Activated T-cell treated with anti-CD3 and anti-CD28 coated beads, Interleukin-2, amount 50 U/mL, for 4 hours (primary cell): ENCODE measurements around the gene RUVBL1. TPM values are rescaled to one million over a fixed set of nuclear protein-coding genes. Genes with fewer than 3 reads are reported as not detected.
"Not testable (repeated sequence)": the region's sequence is repeated elsewhere in the genome, so short reads cannot be mapped to it uniquely, and the experiment has no call there.

Source experiments
- ATAC-seq, 2 donors: fragments of 200-7000 bp; cut with Tn5 transposase; one replicate each; pipeline ENCODE4 v1.10.0; 2021
- DNase-seq: peaks from one replicate; pipeline ENCODE4 v3.0.0-alpha.2; 2020
- H3K27me3 Mint-ChIP-seq: one replicate; pipeline ENCODE4 v1.8.0; 2021; ENCODE audit warnings: low read depth, mixed read lengths
- H3K36me3 Mint-ChIP-seq: one replicate; pipeline ENCODE4 v1.8.0; 2022; ENCODE audit warnings: mixed read lengths; ENCODE audit not compliant: insufficient read depth
- H3K4me1 Mint-ChIP-seq: one replicate; pipeline ENCODE4 v1.8.0; 2021; ENCODE audit warnings: low read depth, mixed read lengths
- H3K4me3 Mint-ChIP-seq: one replicate; pipeline ENCODE4 v1.8.0; 2021; ENCODE audit warnings: mild to moderate bottlenecking, moderate library complexity, mixed read lengths
- H3K9me3 Mint-ChIP-seq: one replicate; pipeline ENCODE4 v1.8.0; 2021; ENCODE audit warnings: mixed read lengths
- total RNA-seq, 3 donors: library from RNA; stranded (reverse); gene quantifications; one replicate each; pipeline ENCODE4 v1.2.1, GENCODE V29; 2021

Gene RUVBL1
- 100 to 1,000 TPM; 158 to 177 (median 161) TPM for total RNA-seq

GRCh38 chr3:128123538-128124368, at the start of gene RUVBL1:
Gene RUVBL1 (minus strand): TSS chr3:128123812. CDS start chr3:128123724, 88 bp downstream.
- peak within 1 kb of the TSS; percentile 100 for H3K4me3 Mint-ChIP-seq
- no peaks in the 10 kb centered on the region for H3K9me3 Mint-ChIP-seq
- H3K27me3 Mint-ChIP-seq: no peaks in the 10 kb centered on the region
- peak; percentile 90 for DNase-seq
- peak; percentile 99 for ATAC-seq
- H3K36me3 Mint-ChIP-seq: peaks cover 17% of the 10 kb centered on the region
- peaks cover 23% of the 10 kb centered on the region for H3K4me1 Mint-ChIP-seq

GRCh38 chr3:128173200-128173599, 49.6 kb upstream of the RUVBL1 start:
- no peaks in the 10 kb centered on the region for H3K27me3 Mint-ChIP-seq
- no peak overlapping the region for H3K4me3 Mint-ChIP-seq
- peaks cover 5% of the 10 kb centered on the region for H3K36me3 Mint-ChIP-seq
- no peak for ATAC-seq
- no peak for DNase-seq
- no peaks in the 10 kb centered on the region for H3K9me3 Mint-ChIP-seq
- H3K4me1 Mint-ChIP-seq: peaks cover 31% of the 10 kb centered on the region

- Mint-ChIP-seq H3K27me3 (no peaks in the 10 kb centered on the region), H3K9me3 (no peaks in the 10 kb centered on the region), H3K4me1 (peaks cover 21% of the 10 kb centered on the region), H3K4me3 (no peak overlapping the region), H3K36me3 (peaks cover 5% of the 10 kb centered on the region)
- DNase-seq (no peak), ATAC-seq (no peak)
Measured at GRCh38 chr3:128170866-128171516, 47.4 kb upstream of the RUVBL1 start.

GRCh38 chr3:128168836-128169235, 45.2 kb upstream of the RUVBL1 start:
- H3K9me3 Mint-ChIP-seq: no peaks in the 10 kb centered on the region

GRCh38 chr3:128167973-128168674, 44.5 kb upstream of the RUVBL1 start:
- H3K4me1 Mint-ChIP-seq: peaks cover 15% of the 10 kb centered on the region
- peaks cover 7% of the 10 kb centered on the region for H3K36me3 Mint-ChIP-seq
- H3K9me3 Mint-ChIP-seq: no peaks in the 10 kb centered on the region
- no peak overlapping the region for H3K4me3 Mint-ChIP-seq
- H3K27me3 Mint-ChIP-seq: no peaks in the 10 kb centered on the region
- DNase-seq (no peak), ATAC-seq (no peak)

More at GRCh38 chr3:128168836-128169235, 45.2 kb upstream of the RUVBL1 start:
- Mint-ChIP-seq H3K27me3 (no peaks in the 10 kb centered on the region), H3K36me3 (peaks cover 7% of the 10 kb centered on the region), H3K4me3 (no peak overlapping the region), H3K4me1 (peaks cover 18% of the 10 kb centered on the region)
- ATAC-seq (no peak), DNase-seq (no peak)

GRCh38 chr3:128167646-128167972, 44.0 kb upstream of the RUVBL1 start:
- peaks cover 12% of the 10 kb centered on the region for H3K36me3 Mint-ChIP-seq
- no peak overlapping the region for H3K4me3 Mint-ChIP-seq
- DNase-seq (no peak), ATAC-seq (no peak)
- H3K4me1 Mint-ChIP-seq: peaks cover 17% of the 10 kb centered on the region
- H3K27me3 Mint-ChIP-seq: no peaks in the 10 kb centered on the region
- H3K9me3 Mint-ChIP-seq: no peaks in the 10 kb centered on the region

- no peaks in the 10 kb centered on the region for H3K27me3 Mint-ChIP-seq
- peaks cover 11% of the 10 kb centered on the region for H3K36me3 Mint-ChIP-seq
- H3K4me1 Mint-ChIP-seq: peaks cover 17% of the 10 kb centered on the region
- no peak for DNase-seq
- H3K9me3 Mint-ChIP-seq: no peaks in the 10 kb centered on the region
- no peak overlapping the region for H3K4me3 Mint-ChIP-seq
- no peak for ATAC-seq
Measured at GRCh38 chr3:128166971-128167453, 43.4 kb upstream of the RUVBL1 start.

- peaks cover 22% of the 10 kb centered on the region for H3K36me3 Mint-ChIP-seq
- H3K9me3 Mint-ChIP-seq: no peaks in the 10 kb centered on the region
- DNase-seq (no peak), ATAC-seq (no peak)
- H3K27me3 Mint-ChIP-seq: no peaks in the 10 kb centered on the region
- no peak overlapping the region for H3K4me3 Mint-ChIP-seq
- peaks cover 26% of the 10 kb centered on the region for H3K4me1 Mint-ChIP-seq
Measured at GRCh38 chr3:128163432-128163831, 39.8 kb upstream of the RUVBL1 start.

GRCh38 chr3:128160661-128161060, 37.0 kb upstream of the RUVBL1 start:
- no peak overlapping the region for H3K4me3 Mint-ChIP-seq
- no peaks in the 10 kb centered on the region for H3K9me3 Mint-ChIP-seq
- no peak for DNase-seq
- H3K36me3 Mint-ChIP-seq: peaks cover 38% of the 10 kb centered on the region
- peaks cover 37% of the 10 kb centered on the region for H3K4me1 Mint-ChIP-seq
- ATAC-seq: no peak
- no peaks in the 10 kb centered on the region for H3K27me3 Mint-ChIP-seq

- Mint-ChIP-seq H3K36me3 (peaks cover 28% of the 10 kb centered on the region), H3K9me3 (no peaks in the 10 kb centered on the region), H3K4me3 (no peak overlapping the region), H3K27me3 (no peaks in the 10 kb centered on the region), H3K4me1 (peaks cover 39% of the 10 kb centered on the region)
- ATAC-seq: no peak
- no peak for DNase-seq
Measured at GRCh38 chr3:128155616-128156360, 32.2 kb upstream of the RUVBL1 start.

- Mint-ChIP-seq H3K36me3 (peaks cover 23% of the 10 kb centered on the region), H3K4me3 (peak overlapping the region; percentile 82), H3K4me1 (peaks cover 32% of the 10 kb centered on the region)
- not testable (repeated sequence) for ATAC-seq, H3K27me3 Mint-ChIP-seq, H3K9me3 Mint-ChIP-seq, DNase-seq
Measured at GRCh38 chr3:128154354-128154753, 30.7 kb upstream of the RUVBL1 start.

GRCh38 chr3:128153156-128154041, 29.8 kb upstream of the RUVBL1 start, which contains the start of gene EEFSEC:
Gene EEFSEC (plus strand): TSS chr3:128153481. CDS start chr3:128153508, 27 bp downstream.
- Mint-ChIP-seq H3K27me3 (no peaks in the 10 kb centered on the region), H3K4me3 (peak within 1 kb of the TSS; percentile 82), H3K4me1 (peaks cover 31% of the 10 kb centered on the region), H3K9me3 (no peaks in the 10 kb centered on the region), H3K36me3 (peaks cover 17% of the 10 kb centered on the region)
- DNase-seq: peak; percentile 81
- ATAC-seq: peak; percentile 94 to 97
